ENCODE measurements around the gene SPESP1.

DNA sequence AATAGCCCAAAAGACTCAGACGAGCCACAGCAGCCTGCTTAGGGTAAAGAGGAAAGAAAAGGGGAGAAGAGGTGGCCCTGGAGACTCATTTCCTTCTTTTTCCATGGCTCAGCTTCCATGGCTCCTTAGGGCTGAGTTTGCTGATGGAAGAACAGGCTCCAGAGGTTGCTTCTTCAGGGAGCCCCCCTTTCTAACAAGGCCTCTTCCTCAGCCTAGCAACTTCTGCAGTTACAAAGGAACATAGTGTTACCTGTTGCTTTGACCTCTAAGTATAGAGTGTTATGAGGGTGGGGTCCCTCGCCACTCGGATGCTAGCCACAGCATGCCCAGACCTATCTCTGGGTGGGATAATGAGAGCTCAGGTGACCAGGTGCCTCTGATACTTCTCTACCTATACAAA is 43.2 kb upstream of the SPESP1 start:
- TF ChIP-seq POLR2A (IDR thresholded peaks at IDR 0.05; ENCODE audit: low read length) (no peak), MYC (IDR thresholded peaks at IDR 0.05; ENCODE audit: borderline replicate concordance, low read length) (no peak), MAFK (IDR thresholded peaks at IDR 0.05; ENCODE audit: partially characterized antibody) (no peak), BHLHE40 (IDR thresholded peaks at IDR 0.05; ENCODE audit: low read depth, low read length) (no peak), RAD21 (conservative IDR thresholded peaks at IDR 0.05 in 1 of 2, IDR thresholded peaks at IDR 0.05 in 1 of 2) (no peak), EP300 (IDR thresholded peaks at IDR 0.05) (no peak), RFX5 (IDR thresholded peaks at IDR 0.05) (no peak), SMC3 (IDR thresholded peaks at IDR 0.05) (no peak)
- TF ChIP-seq, protein P1, sequence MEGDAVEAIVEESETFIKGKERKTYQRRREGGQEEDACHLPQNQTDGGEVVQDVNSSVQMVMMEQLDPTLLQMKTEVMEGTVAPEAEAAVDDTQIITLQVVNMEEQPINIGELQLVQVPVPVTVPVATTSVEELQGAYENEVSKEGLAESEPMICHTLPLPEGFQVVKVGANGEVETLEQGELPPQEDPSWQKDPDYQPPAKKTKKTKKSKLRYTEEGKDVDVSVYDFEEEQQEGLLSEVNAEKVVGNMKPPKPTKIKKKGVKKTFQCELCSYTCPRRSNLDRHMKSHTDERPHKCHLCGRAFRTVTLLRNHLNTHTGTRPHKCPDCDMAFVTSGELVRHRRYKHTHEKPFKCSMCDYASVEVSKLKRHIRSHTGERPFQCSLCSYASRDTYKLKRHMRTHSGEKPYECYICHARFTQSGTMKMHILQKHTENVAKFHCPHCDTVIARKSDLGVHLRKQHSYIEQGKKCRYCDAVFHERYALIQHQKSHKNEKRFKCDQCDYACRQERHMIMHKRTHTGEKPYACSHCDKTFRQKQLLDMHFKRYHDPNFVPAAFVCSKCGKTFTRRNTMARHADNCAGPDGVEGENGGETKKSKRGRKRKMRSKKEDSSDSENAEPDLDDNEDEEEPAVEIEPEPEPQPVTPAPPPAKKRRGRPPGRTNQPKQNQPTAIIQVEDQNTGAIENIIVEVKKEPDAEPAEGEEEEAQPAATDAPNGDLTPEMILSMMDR (IDR thresholded peaks at IDR 0.05): no peak
- TF ChIP-seq, protein P2, sequence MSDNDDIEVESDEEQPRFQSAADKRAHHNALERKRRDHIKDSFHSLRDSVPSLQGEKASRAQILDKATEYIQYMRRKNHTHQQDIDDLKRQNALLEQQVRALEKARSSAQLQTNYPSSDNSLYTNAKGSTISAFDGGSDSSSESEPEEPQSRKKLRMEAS (IDR thresholded peaks at IDR 0.05): no peak

All from A549 (cell line).